Ishikawa (cell line): ENCODE results near the gene TRMT61B.

Experiments used
- CREB1 ChIP-seq: IDR thresholded peaks from 2 replicates; pipeline ENCODE4 v1.6.1; 2012; ENCODE audit warnings: low read depth
- EP300 ChIP-seq: IDR thresholded peaks from 2 replicates; pipeline ENCODE4 v1.6.1; 2012; ENCODE audit warnings: borderline replicate concordance
- MAX ChIP-seq: IDR thresholded peaks from 2 replicates; pipeline ENCODE4 v1.6.1; 2012
- RAD21 ChIP-seq: IDR thresholded peaks from 2 replicates; pipeline ENCODE4 v1.6.1; 2012; ENCODE audit warnings: low read depth
- REST ChIP-seq: IDR thresholded peaks from 2 replicates; pipeline ENCODE4 v1.6.1; 2012; ENCODE audit warnings: low read depth, mild to moderate bottlenecking
- TAF1 ChIP-seq: IDR thresholded peaks from 2 replicates; pipeline ENCODE4 v1.6.1; 2012; ENCODE audit warnings: low read depth, mild to moderate bottlenecking
- TCF12 ChIP-seq: IDR thresholded peaks from 2 replicates; pipeline ENCODE4 v1.6.1; 2012; ENCODE audit warnings: low read depth
- TEAD4 ChIP-seq: IDR thresholded peaks from 2 replicates; pipeline ENCODE4 v1.6.1; 2012

- TF ChIP-seq TAF1 (no peak), REST (no peak), MAX (no peak), TCF12 (no peak), CREB1 (no peak), RAD21 (no peak), EP300 (no peak), TEAD4 (no peak)
Measured at GRCh38 chr2:28824870-28825269, 45.2 kb downstream of the TRMT61B start.
